Peyer's patch (tissue), 4 donors: Measurements from ENCODE around the gene GLMN.

Experiments used
- CTCF ChIP-seq, 6 experiments: fragments of 450-650 bp in 4 of 6; fragments of 200-600 bp in 2 of 6; sonication (generic) in 1 of 6; IDR thresholded peaks; one replicate each; pipeline ENCODE4 v1.5.1; 2017 to 2019; ENCODE audit warnings: antibody characterized with exemption in 6 of 6, mild to moderate bottlenecking in 3 of 6, moderate library complexity in 1 of 6
- POLR2A ChIP-seq, 2 donors: fragments of 450-650 bp; IDR thresholded peaks; one replicate each; pipeline ENCODE4 v1.5.1; 2017; ENCODE audit warnings: antibody characterized with exemption in 2 of 2, mild to moderate bottlenecking in 2 of 2, moderate library complexity in 2 of 2

- TF ChIP-seq POLR2A (IDR thresholded peaks at IDR 0.05) (no peak), CTCF (IDR thresholded peaks at IDR 0.05) (no peak)
Observed at GRCh38 chr1:92314024-92314423, 15.2 kb upstream of the GLMN start.
